NB4 (cell line): ENCODE data around the gene ECHDC3.

Experiments
- POLR2A ChIP-seq: IDR thresholded peaks from 2 replicates; pipeline ENCODE4 v1.6.1; 2011; ENCODE audit warnings: mild to moderate bottlenecking; ENCODE audit not compliant: insufficient read length; ENCODE audit errors: extremely low read depth
- TF ChIP-seq, protein P1 (sequence below): IDR thresholded peaks from one replicate; pipeline ENCODE4 v1.5.1; 2012; ENCODE audit warnings: low read depth, low read length
- TF ChIP-seq, protein P2 (sequence below): IDR thresholded peaks from 2 replicates; pipeline ENCODE4 v1.6.1; 2011; ENCODE audit warnings: low read depth, low read length

DNA sequence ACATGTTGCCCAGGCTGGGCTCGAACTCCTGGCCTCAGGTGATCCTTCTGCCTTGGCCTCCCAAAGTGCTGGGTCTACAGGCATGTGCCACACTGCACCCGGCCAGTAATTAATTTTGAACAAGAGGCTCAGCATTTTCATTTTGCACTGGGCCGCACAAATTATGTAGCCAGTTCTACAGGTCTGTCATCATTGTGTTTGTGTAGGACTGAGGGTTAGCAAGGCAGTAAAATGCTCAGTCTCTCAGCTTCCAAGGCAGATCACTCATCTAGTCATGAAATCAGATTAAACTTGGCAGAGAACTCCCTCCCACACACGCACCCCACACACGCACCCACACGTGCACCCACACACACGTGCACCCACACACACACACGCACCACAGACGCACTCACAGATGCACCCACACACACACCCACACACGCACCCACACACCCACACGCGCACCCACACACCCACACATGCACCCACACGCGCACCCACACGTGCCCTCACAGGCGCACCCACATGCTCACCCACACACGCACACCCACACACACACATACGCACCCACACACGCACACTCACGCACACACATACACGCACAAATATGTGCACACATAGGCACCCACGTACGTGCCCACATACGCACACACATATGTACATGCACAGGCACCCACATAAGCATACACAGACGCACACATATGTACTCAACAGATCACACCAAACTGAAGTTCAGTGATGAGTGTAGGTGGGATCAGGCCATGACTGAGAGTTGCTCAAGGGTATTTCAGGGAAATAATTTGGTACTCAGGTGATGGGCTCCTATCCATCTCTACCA is 53.1 kb downstream of the ECHDC3 start:
- TF ChIP-seq, protein P1, sequence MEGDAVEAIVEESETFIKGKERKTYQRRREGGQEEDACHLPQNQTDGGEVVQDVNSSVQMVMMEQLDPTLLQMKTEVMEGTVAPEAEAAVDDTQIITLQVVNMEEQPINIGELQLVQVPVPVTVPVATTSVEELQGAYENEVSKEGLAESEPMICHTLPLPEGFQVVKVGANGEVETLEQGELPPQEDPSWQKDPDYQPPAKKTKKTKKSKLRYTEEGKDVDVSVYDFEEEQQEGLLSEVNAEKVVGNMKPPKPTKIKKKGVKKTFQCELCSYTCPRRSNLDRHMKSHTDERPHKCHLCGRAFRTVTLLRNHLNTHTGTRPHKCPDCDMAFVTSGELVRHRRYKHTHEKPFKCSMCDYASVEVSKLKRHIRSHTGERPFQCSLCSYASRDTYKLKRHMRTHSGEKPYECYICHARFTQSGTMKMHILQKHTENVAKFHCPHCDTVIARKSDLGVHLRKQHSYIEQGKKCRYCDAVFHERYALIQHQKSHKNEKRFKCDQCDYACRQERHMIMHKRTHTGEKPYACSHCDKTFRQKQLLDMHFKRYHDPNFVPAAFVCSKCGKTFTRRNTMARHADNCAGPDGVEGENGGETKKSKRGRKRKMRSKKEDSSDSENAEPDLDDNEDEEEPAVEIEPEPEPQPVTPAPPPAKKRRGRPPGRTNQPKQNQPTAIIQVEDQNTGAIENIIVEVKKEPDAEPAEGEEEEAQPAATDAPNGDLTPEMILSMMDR, result no peak
- TF ChIP-seq POLR2A, result no peak
- TF ChIP-seq, protein P2, sequence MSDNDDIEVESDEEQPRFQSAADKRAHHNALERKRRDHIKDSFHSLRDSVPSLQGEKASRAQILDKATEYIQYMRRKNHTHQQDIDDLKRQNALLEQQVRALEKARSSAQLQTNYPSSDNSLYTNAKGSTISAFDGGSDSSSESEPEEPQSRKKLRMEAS, result no peak
